PC-3 (cell line): Measurements from ENCODE around the gene C4orf36. TPM values are rescaled to one million over a fixed set of nuclear protein-coding genes. Genes with fewer than 3 reads are reported as not detected.

Experiments
- ATAC-seq: fragments of 200-7000 bp; cut with Tn5 transposase; 2 replicates; pipeline ENCODE4 v1.9.1; 2020; ENCODE audit warnings: mild to moderate bottlenecking, moderate library complexity
- BruUV-seq: library from RNA; stranded (reverse); fragments of 400-500 nt; replicated peaks from 2 replicates; lab custom pipeline; 2021; lab: Mats Ljungman, UMichigan
- CTCF ChIA-PET: fragments of 300-600 bp; sonication (Branson Sonifier 250); formaldehyde crosslinking; loops from one replicate; lab custom pipeline; 2022; ENCODE audit warnings: antibody characterized with exemption; lab: Charles Lee
- POLR2A ChIA-PET: fragments of 300-600 bp; sonication (Branson Sonifier 250); formaldehyde crosslinking; loops from one replicate; lab custom pipeline; 2022; ENCODE audit warnings: antibody characterized with exemption; ENCODE audit not compliant: unreplicated experiment; lab: Charles Lee
- DNase-seq: peaks from one replicate; pipeline ENCODE4 v3.0.0-alpha.2; 2015
- H2AFZ ChIP-seq: fragments of 300-600 bp; sonication (generic); 2 replicates; pipeline ENCODE4 v1.6.0; 2016; ENCODE audit warnings: antibody characterized with exemption, low read length
- H3F3A ChIP-seq: fragments of 300-600 bp; sonication (generic); one replicate; pipeline ENCODE4 v1.6.0; 2017; ENCODE audit warnings: antibody characterized with exemption, low read length, control low read depth, mild to moderate bottlenecking; ENCODE audit not compliant: unreplicated experiment
- H3K27ac ChIP-seq: fragments of 300-600 bp; sonication (generic); 2 replicates; pipeline ENCODE4 v1.5.1; 2016; ENCODE audit warnings: mild to moderate bottlenecking, low read length
- H3K27me3 ChIP-seq: fragments of 300-600 bp; sonication (generic); 2 replicates; pipeline ENCODE4 v1.6.1; 2016; ENCODE audit warnings: low read length, mixed read lengths
- H3K36me3 ChIP-seq: fragments of 300-600 bp; sonication (generic); 2 replicates; pipeline ENCODE4 v1.6.1; 2016; ENCODE audit warnings: low read depth, mixed run types, low read length, mixed read lengths
- H3K4me1 ChIP-seq: fragments of 300-600 bp; sonication (generic); 2 replicates; pipeline ENCODE4 v1.5.1; 2016; ENCODE audit warnings: low read length; ENCODE audit not compliant: insufficient read depth
- H3K4me2 ChIP-seq: fragments of 300-600 bp; sonication (generic); 2 replicates; pipeline ENCODE4 v1.6.0; 2016; ENCODE audit warnings: low read length
- H3K4me3 ChIP-seq: fragments of 300-600 bp; sonication (generic); 2 replicates; pipeline ENCODE4 v1.5.1; 2016; ENCODE audit warnings: mild to moderate bottlenecking, low read length, mixed read lengths
- H3K79me2 ChIP-seq: fragments of 300-600 bp; sonication (generic); 2 replicates; pipeline ENCODE4 v1.6.1; 2017; ENCODE audit warnings: low read length, mixed read lengths
- H3K9ac ChIP-seq: fragments of 300-600 bp; sonication (generic); 2 replicates; pipeline ENCODE4 v1.6.0; 2016; ENCODE audit warnings: mild to moderate bottlenecking, low read length
- H3K9me2 ChIP-seq: fragments of 300-600 bp; sonication (generic); replicated peaks from 2 replicates; pipeline ENCODE4 v1.6.1; 2016; ENCODE audit warnings: mixed run types, low read length, mixed read lengths
- H3K9me3 ChIP-seq: fragments of 300-600 bp; sonication (generic); 2 replicates; pipeline ENCODE4 v1.6.1; 2016; ENCODE audit warnings: low read length, mixed read lengths
- H4K20me1 ChIP-seq: fragments of 300-600 bp; sonication (generic); 2 replicates; pipeline ENCODE4 v1.6.1; 2016; ENCODE audit warnings: low read length, mixed read lengths
- EZH2 ChIP-seq: fragments of 300-600 bp; sonication (generic); IDR thresholded peaks from one replicate; pipeline ENCODE4 v1.6.1; 2017; ENCODE audit warnings: antibody characterized with exemption, mild to moderate bottlenecking, low read length; ENCODE audit not compliant: unreplicated experiment
- EZH2phosphoT487 ChIP-seq: fragments of 300-600 bp; sonication (generic); IDR thresholded peaks from 2 replicates; pipeline ENCODE4 v1.6.1; 2018; ENCODE audit warnings: mild to moderate bottlenecking, antibody characterized with exemption, low read length, borderline replicate concordance
- intact Hi-C: fragments of 100-400 bp; cut with micrococcal nuclease; formaldehyde crosslinking; loops from 2 replicates; pipeline ENCODE4 v1.9.0; 2023
- total RNA-seq: library from RNA; depleted of rRNA; stranded (reverse); fragments of >200 nt; gene quantifications from 2 replicates; pipeline ENCODE4 v1.2.3, GENCODE V29; 2014
- TF ChIP-seq, protein P1 (sequence below): fragments of 300-600 bp; sonication (generic); conservative IDR thresholded peaks from 2 replicates; pipeline ENCODE4 v1.5.1; 2017; ENCODE audit warnings: antibody characterized with exemption, low read depth, mild to moderate bottlenecking, low read length

The C4orf36 gene
- total RNA-seq, 1 experiment from 2014 or later = 2.0 TPM

DNA sequence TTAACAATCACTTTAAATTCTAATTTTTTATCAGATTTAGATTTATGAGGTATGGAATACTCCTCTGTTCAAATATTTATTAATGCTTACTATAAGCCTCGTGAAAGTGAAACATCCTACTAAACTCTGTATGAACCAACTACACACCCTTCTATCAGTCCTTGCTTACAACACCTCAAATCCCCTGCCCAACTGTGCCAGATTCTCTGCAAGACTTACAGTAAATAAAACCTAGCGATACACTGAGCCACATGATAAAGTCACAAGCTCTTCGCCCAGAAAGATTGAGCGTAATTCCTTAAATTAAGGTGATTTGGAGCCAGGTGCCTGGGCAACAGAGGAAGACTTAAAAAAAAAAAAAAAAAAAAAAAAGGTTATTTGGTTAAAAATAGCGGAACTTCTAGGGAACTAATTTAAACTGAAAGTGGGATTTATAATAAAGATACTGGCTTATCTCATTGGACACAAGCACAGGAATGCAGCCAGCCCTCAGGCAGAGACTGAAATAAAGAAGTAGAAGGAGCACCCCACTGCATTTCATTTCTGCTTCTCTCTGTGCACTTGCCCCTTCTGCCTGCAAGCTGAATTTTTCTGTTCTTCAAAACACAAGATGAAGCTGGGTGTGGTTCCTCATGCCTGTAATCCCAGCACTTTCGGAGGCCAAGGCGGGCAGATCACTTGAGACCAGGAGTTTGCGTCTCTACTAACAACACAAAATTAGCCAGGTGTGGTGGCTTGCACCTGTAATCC lies 17.5 kb upstream of the C4orf36 start:
- Histone ChIP-seq H3K27me3 (no peaks in the 10 kb centered on the region), H3F3A (no peaks in the 10 kb centered on the region), H4K20me1 (no peaks in the 10 kb centered on the region), H3K79me2 (no peaks in the 10 kb centered on the region), H3K9ac (no peak overlapping the region), H3K27ac (no peak overlapping the region), H2AFZ (no peak overlapping the region), H3K4me3 (no peak overlapping the region), H3K9me2 (no peaks in the 10 kb centered on the region), H3K9me3 (no peaks in the 10 kb centered on the region), H3K36me3 (no peaks in the 10 kb centered on the region), H3K4me2 (no peak overlapping the region), H3K4me1 (no peaks in the 10 kb centered on the region)
- TF ChIP-seq EZH2 (no peak), EZH2phosphoT487 (no peak)
- TF ChIP-seq, protein P1, sequence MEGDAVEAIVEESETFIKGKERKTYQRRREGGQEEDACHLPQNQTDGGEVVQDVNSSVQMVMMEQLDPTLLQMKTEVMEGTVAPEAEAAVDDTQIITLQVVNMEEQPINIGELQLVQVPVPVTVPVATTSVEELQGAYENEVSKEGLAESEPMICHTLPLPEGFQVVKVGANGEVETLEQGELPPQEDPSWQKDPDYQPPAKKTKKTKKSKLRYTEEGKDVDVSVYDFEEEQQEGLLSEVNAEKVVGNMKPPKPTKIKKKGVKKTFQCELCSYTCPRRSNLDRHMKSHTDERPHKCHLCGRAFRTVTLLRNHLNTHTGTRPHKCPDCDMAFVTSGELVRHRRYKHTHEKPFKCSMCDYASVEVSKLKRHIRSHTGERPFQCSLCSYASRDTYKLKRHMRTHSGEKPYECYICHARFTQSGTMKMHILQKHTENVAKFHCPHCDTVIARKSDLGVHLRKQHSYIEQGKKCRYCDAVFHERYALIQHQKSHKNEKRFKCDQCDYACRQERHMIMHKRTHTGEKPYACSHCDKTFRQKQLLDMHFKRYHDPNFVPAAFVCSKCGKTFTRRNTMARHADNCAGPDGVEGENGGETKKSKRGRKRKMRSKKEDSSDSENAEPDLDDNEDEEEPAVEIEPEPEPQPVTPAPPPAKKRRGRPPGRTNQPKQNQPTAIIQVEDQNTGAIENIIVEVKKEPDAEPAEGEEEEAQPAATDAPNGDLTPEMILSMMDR = no peak
- no peak for DNase-seq
- no peak for ATAC-seq
- CTCF ChIA-PET = no interaction called here
- no TSS peak for BruUV-seq
- intact Hi-C loops = no loop called here
- POLR2A ChIA-PET = no interaction called here

DNA sequence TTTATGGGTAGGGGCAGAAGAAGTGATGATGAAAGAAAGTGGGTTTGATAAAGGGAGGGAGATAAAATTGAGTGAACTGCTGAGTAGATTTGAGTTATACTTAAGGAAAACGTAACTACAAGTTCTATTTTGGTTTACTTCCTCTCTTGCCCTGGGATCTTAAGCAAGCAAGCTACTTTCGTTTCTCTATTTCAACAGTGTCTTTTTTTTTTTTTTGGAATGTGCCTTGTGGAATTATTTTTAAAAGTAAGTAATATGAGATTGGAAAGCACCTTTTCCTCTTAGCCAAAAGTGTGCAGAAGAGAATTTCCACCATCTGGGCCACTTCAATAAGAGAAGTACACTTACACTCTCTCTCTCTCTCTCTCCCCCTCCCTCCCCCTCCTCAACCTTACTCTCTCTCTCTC lies 16.0 kb upstream of the C4orf36 start:
- Histone ChIP-seq H3K4me1 (no peaks in the 10 kb centered on the region), H3K9ac (no peak overlapping the region), H3K4me3 (no peak overlapping the region), H3F3A (no peaks in the 10 kb centered on the region), H3K9me2 (no peaks in the 10 kb centered on the region), H3K79me2 (no peaks in the 10 kb centered on the region), H3K27ac (no peak overlapping the region), H3K4me2 (no peak overlapping the region), H3K27me3 (no peaks in the 10 kb centered on the region), H4K20me1 (no peaks in the 10 kb centered on the region), H2AFZ (no peak overlapping the region), H3K36me3 (no peaks in the 10 kb centered on the region), H3K9me3 (no peaks in the 10 kb centered on the region)
- ATAC-seq (no peak), DNase-seq (no peak)
- ChIA-PET CTCF (no interaction called here), POLR2A (no interaction called here)
- no TSS peak for BruUV-seq
- intact Hi-C loops = no loop called here
- TF ChIP-seq, protein P1 = no peak
- no peak for TF ChIP-seq EZH2phosphoT487
- no peak for TF ChIP-seq EZH2

DNA sequence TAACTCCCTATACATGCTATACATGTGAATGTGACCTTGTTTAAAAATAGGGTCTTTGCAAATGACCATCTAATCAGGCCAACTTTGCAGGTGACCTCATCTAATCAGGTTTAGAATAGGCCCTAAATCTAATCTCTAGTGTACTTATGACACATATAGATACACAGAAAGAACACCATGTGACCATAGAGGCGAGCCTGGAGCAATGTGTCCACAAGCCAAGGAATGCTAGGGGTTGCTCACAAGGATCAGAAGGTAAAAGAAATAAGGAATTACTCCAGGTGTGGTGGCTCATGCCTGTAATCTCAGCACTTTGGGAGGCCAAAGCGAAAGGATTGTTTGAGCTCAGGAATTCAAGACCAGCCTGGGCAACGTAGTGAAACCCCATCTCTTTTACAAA lies 9.6 kb upstream of the C4orf36 start:
- no peaks in the 10 kb centered on the region for H3K9me2 ChIP-seq
- no peak overlapping the region for H3K27ac ChIP-seq
- H3K79me2 ChIP-seq = no peaks in the 10 kb centered on the region
- intact Hi-C loops = no loop called here
- CTCF ChIA-PET = no interaction called here
- H3K36me3 ChIP-seq = no peaks in the 10 kb centered on the region
- H3K27me3 ChIP-seq = no peaks in the 10 kb centered on the region
- no TSS peak for BruUV-seq
- H3F3A ChIP-seq = no peaks in the 10 kb centered on the region
- ATAC-seq (no peak), DNase-seq (no peak)
- H3K4me2 ChIP-seq = no peak overlapping the region
- TF ChIP-seq EZH2 (no peak), EZH2phosphoT487 (no peak)
- TF ChIP-seq, protein P1 = no peak
- H3K4me3 ChIP-seq = no peak overlapping the region
- H3K9me3 ChIP-seq = no peaks in the 10 kb centered on the region
- no peaks in the 10 kb centered on the region for H3K4me1 ChIP-seq
- no peak overlapping the region for H2AFZ ChIP-seq
- no peak overlapping the region for H3K9ac ChIP-seq
- POLR2A ChIA-PET = no interaction called here
- H4K20me1 ChIP-seq = no peaks in the 10 kb centered on the region
